Keratinocyte (primary cell): ENCODE data around the gene ASTN2. TPM values are rescaled to one million over a fixed set of nuclear protein-coding genes. Genes with fewer than 3 reads are reported as not detected.

Experiments used
- DNase-seq: peaks from one replicate; pipeline ENCODE4 v3.0.0-alpha.2; 2011; ENCODE audit warnings: low read depth, missing footprints, low spot score
- FAIRE-seq: peaks from 2 replicates; lab custom pipeline; 2011; peaks lifted over from hg19 to GRCh38; lab: Jason Lieb, UNC
- H2AFZ ChIP-seq: 2 replicates; pipeline ENCODE4 v1.6.0; 2012; ENCODE audit warnings: low read length, control low read depth, inconsistent platforms; ENCODE audit not compliant: control insufficient read depth
- H3K27ac ChIP-seq: 2 replicates; pipeline ENCODE4 v1.5.1; 2011; ENCODE audit warnings: low read length; ENCODE audit not compliant: control insufficient read depth, insufficient read depth
- H3K27me3 ChIP-seq: 3 replicates; pipeline ENCODE4 v1.6.0; 2011; ENCODE audit warnings: low read length; ENCODE audit not compliant: control insufficient read depth, insufficient read depth; ENCODE audit errors: extremely low read depth
- H3K36me3 ChIP-seq, 2 experiments: 2 replicates in 1 of 2; 3 replicates in 1 of 2; pipeline ENCODE4 v1.5.1; 2011; ENCODE audit warnings: low read length in 2 of 2, mild to moderate bottlenecking in 1 of 2; ENCODE audit not compliant: control insufficient read depth in 2 of 2, insufficient read depth in 2 of 2; ENCODE audit errors: extremely low read depth in 1 of 2
- H3K4me1 ChIP-seq: 3 replicates; pipeline ENCODE4 v1.5.1; 2011; ENCODE audit warnings: low read length; ENCODE audit not compliant: control insufficient read depth, insufficient read depth; ENCODE audit errors: extremely low read depth
- H3K4me2 ChIP-seq: 3 replicates; pipeline ENCODE4 v1.6.0; 2011; ENCODE audit warnings: low read depth, low read length; ENCODE audit not compliant: control insufficient read depth, insufficient read depth; ENCODE audit errors: extremely low read depth
- H3K4me3 ChIP-seq, 3 experiments: fragments of 200-600 bp in 1 of 3; sonication (generic) in 1 of 3; 2 replicates in 2 of 3; 3 replicates in 1 of 3; pipeline ENCODE4 v1.5.1; 2011 to 2016; ENCODE audit warnings: low read length in 3 of 3, mild to moderate bottlenecking in 3 of 3, control low read depth in 2 of 3, inconsistent platforms in 1 of 3, low read depth in 1 of 3, mixed read lengths in 1 of 3, mixed run types in 1 of 3, moderate library complexity in 1 of 3; ENCODE audit not compliant: control insufficient read depth in 2 of 3, insufficient read depth in 2 of 3; ENCODE audit errors: extremely low read depth in 1 of 3
- H3K79me2 ChIP-seq: 2 replicates; pipeline ENCODE4 v1.6.0; 2012; ENCODE audit warnings: low read length; ENCODE audit not compliant: control insufficient read depth, insufficient read depth
- H3K9ac ChIP-seq: 3 replicates; pipeline ENCODE4 v1.6.0; 2011; ENCODE audit warnings: low read length; ENCODE audit not compliant: control insufficient read depth, insufficient read depth; ENCODE audit errors: extremely low read depth
- H3K9me1 ChIP-seq: 3 replicates; pipeline ENCODE4 v1.6.0; 2011; ENCODE audit warnings: low read length; ENCODE audit not compliant: control insufficient read depth, insufficient read depth; ENCODE audit errors: extremely low read depth
- H3K9me3 ChIP-seq: 2 replicates; pipeline ENCODE4 v1.5.1; 2012; ENCODE audit warnings: low read depth, low read length; ENCODE audit not compliant: control insufficient read depth
- H4K20me1 ChIP-seq: 3 replicates; pipeline ENCODE4 v1.6.0; 2011; ENCODE audit warnings: low read length; ENCODE audit not compliant: control insufficient read depth, insufficient read depth; ENCODE audit errors: extremely low read depth
- CTCF ChIP-seq, 3 experiments: IDR thresholded peaks in 1 of 3; conservative IDR thresholded peaks in 1 of 3; optimal IDR thresholded peaks in 1 of 3; 2 replicates in 2 of 3; 3 replicates in 1 of 3; pipeline versions ENCODE3 to v1.5.1; 2011; ENCODE audit warnings: low read length in 3 of 3, mild to moderate bottlenecking in 3 of 3, moderate library complexity in 2 of 3, control low read depth in 1 of 3, inconsistent platforms in 1 of 3; ENCODE audit not compliant: insufficient read depth in 2 of 3; ENCODE audit errors: extremely low read depth in 1 of 3
- EZH2 ChIP-seq: IDR thresholded peaks from one replicate; pipeline ENCODE4 v1.6.1; 2012; ENCODE audit warnings: inconsistent platforms, mild to moderate bottlenecking, low read length, moderate library complexity
- dilution Hi-C: fragments of 300-500 bp; cut with MboI; formaldehyde crosslinking; loops from one replicate; pipeline ENCODE4 v1.7.0; 2020; ENCODE audit warnings: low sequenced_read_pairs; ENCODE audit not compliant: extremely low pct_ligation_motif_present
- polyA plus RNA-seq, 5 experiments: library from polyadenylated mRNA; depleted of rRNA in 3 of 5; stranded (reverse) in 3 of 5; stranded (forward) in 1 of 5; unstranded in 1 of 5; fragments of >200 nt; gene quantifications; 1 replicate in 1 of 5; 2 replicates in 3 of 5; 3 replicates in 1 of 5; pipeline versions ENCODE4 v1.2.1 to v1.2.3, GENCODE V29; 2011 to 2012; ENCODE audit warnings: missing spikeins in 2 of 5, low read depth in 1 of 5, low replicate concordance in 1 of 5

Gene ASTN2
- polyA plus RNA-seq, 1 donor (not counting 4 experiments of a cell fraction or from before 2014, with no cell fraction given) = 0.31 TPM

GRCh38 chr9:116683535-116683934 lies 731.3 kb downstream of the ASTN2 start:
- no peaks in the 10 kb centered on the region for H4K20me1 ChIP-seq
- dilution Hi-C loops = no loop called here
- no peak overlapping the region for H3K4me3 ChIP-seq
- H2AFZ ChIP-seq = no peak overlapping the region
- no peak for DNase-seq
- H3K4me2 ChIP-seq = no peak overlapping the region
- no peak overlapping the region for H3K9ac ChIP-seq
- H3K79me2 ChIP-seq = peaks cover 11% of the 10 kb centered on the region
- no peaks in the 10 kb centered on the region for H3K9me1 ChIP-seq
- H3K27ac ChIP-seq = no peak overlapping the region
- TF ChIP-seq CTCF (optimal IDR thresholded peaks at IDR 0.05 in 1 of 3, IDR thresholded peaks at IDR 0.05 in 1 of 3, conservative IDR thresholded peaks at IDR 0.05 in 1 of 3; ENCODE audit: extremely low read depth in 1 of 3, insufficient read depth in 2 of 3, low read length in 3 of 3) (no peak), EZH2 (no peak)
- no peaks in the 10 kb centered on the region for H3K27me3 ChIP-seq
- no peaks in the 10 kb centered on the region for H3K9me3 ChIP-seq
- H3K36me3 ChIP-seq = no peaks in the 10 kb centered on the region
- no peak for FAIRE-seq
- H3K4me1 ChIP-seq = peaks cover 13% of the 10 kb centered on the region

GRCh38 chr9:116674210-116674980 lies 740.5 kb downstream of the ASTN2 start:
- dilution Hi-C loops = no loop called here
- FAIRE-seq (no peak), DNase-seq (no peak)
- TF ChIP-seq EZH2 (no peak), CTCF (optimal IDR thresholded peaks at IDR 0.05 in 1 of 3, IDR thresholded peaks at IDR 0.05 in 1 of 3, conservative IDR thresholded peaks at IDR 0.05 in 1 of 3; ENCODE audit: extremely low read depth in 1 of 3, insufficient read depth in 2 of 3, low read length in 3 of 3) (no peak)
- no peaks in the 10 kb centered on the region for H3K9me1 ChIP-seq
- no peak overlapping the region for H3K9ac ChIP-seq
- no peak overlapping the region for H3K4me2 ChIP-seq
- H3K4me1 ChIP-seq = no peaks in the 10 kb centered on the region
- no peaks in the 10 kb centered on the region for H3K27me3 ChIP-seq
- no peak overlapping the region for H3K4me3 ChIP-seq
- no peaks in the 10 kb centered on the region for H3K79me2 ChIP-seq
- no peaks in the 10 kb centered on the region for H4K20me1 ChIP-seq
- H3K9me3 ChIP-seq = peaks cover 3% of the 10 kb centered on the region
- no peak overlapping the region for H2AFZ ChIP-seq
- H3K27ac ChIP-seq = no peak overlapping the region
- H3K36me3 ChIP-seq = no peaks in the 10 kb centered on the region
